IMR-90 (cell line): ENCODE measurements around the gene LHPP.

Experiments used
- BHLHE40 ChIP-seq: fragments of 150-350 bp; IDR thresholded peaks from 2 replicates; pipeline ENCODE4 v1.6.1; 2016; ENCODE audit warnings: mild to moderate bottlenecking, low read depth, low read length
- CHD1 ChIP-seq: IDR thresholded peaks from 2 replicates; pipeline ENCODE4 v1.6.1; 2012; ENCODE audit warnings: low read depth, low read length, improper control_type of control experiment
- MAZ ChIP-seq: IDR thresholded peaks from 2 replicates; pipeline ENCODE4 v1.6.1; 2012; ENCODE audit warnings: low read depth, mild to moderate bottlenecking, low read length, improper control_type of control experiment, moderate library complexity, borderline replicate concordance
- MXI1 ChIP-seq: IDR thresholded peaks from 2 replicates; pipeline ENCODE4 v1.6.1; 2012; ENCODE audit warnings: low read depth, mild to moderate bottlenecking, low read length, moderate library complexity, borderline replicate concordance
- POLR2A ChIP-seq: IDR thresholded peaks from 2 replicates; pipeline ENCODE4 v1.6.1; 2012; ENCODE audit warnings: mild to moderate bottlenecking, low read depth, low read length
- RAD21 ChIP-seq: IDR thresholded peaks from 2 replicates; pipeline ENCODE4 v1.6.1; 2012; ENCODE audit warnings: low read length, improper control_type of control experiment
- RCOR1 ChIP-seq: IDR thresholded peaks from 2 replicates; pipeline ENCODE4 v1.6.1; 2012; ENCODE audit warnings: mild to moderate bottlenecking, low read length, improper control_type of control experiment; ENCODE audit not compliant: insufficient replicate concordance
- RFX5 ChIP-seq: IDR thresholded peaks from 2 replicates; pipeline ENCODE4 v1.8.0; 2012; ENCODE audit warnings: low read depth, mild to moderate bottlenecking, low read length, moderate library complexity
- SMC3 ChIP-seq: fragments of 150-350 bp; IDR thresholded peaks from 2 replicates; pipeline ENCODE4 v1.6.1; 2016; ENCODE audit warnings: low read depth, mild to moderate bottlenecking, antibody characterized with exemption, low read length, moderate library complexity
- TF ChIP-seq, protein P1 (sequence below): conservative IDR thresholded peaks from 2 replicates; pipeline ENCODE4 v1.5.1; 2012; ENCODE audit warnings: mild to moderate bottlenecking, low read depth, low read length, improper control_type of control experiment

DNA sequence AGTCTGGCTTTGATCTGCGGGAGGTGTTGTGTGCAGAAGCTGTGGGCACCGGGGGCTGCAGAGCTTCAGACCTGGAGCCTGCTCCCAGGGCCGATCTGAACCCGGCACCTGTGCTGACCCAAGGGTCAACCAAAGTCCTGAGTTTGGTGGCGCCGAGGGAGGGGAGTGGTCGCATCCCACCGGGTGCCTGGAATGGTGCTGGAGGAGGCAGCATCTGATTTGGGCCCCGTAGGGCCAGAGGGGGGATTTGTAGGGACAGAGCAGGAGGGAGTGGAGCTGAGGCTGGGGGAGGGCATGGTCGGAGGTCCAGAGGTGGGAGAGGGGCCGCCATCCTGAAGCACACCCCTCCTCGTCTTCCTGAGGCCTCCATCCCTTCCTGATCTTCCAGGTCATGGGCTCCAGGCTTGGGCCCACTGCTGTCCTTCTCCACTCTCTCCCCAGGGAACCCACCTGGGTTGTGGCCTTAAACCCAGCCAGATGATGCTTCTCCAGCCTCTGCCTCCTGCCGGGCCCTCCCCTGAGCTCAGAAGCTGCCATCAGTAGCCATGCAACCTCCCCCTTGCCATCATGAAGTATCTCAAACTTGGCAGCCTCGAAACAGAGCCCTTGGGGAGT lies 112.9 kb downstream of the LHPP start:
- TF ChIP-seq, protein P1, sequence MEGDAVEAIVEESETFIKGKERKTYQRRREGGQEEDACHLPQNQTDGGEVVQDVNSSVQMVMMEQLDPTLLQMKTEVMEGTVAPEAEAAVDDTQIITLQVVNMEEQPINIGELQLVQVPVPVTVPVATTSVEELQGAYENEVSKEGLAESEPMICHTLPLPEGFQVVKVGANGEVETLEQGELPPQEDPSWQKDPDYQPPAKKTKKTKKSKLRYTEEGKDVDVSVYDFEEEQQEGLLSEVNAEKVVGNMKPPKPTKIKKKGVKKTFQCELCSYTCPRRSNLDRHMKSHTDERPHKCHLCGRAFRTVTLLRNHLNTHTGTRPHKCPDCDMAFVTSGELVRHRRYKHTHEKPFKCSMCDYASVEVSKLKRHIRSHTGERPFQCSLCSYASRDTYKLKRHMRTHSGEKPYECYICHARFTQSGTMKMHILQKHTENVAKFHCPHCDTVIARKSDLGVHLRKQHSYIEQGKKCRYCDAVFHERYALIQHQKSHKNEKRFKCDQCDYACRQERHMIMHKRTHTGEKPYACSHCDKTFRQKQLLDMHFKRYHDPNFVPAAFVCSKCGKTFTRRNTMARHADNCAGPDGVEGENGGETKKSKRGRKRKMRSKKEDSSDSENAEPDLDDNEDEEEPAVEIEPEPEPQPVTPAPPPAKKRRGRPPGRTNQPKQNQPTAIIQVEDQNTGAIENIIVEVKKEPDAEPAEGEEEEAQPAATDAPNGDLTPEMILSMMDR, result no peak
- TF ChIP-seq MAZ (no peak), POLR2A (no peak), MXI1 (no peak), RCOR1 (no peak), SMC3 (no peak), RAD21 (no peak), BHLHE40 (no peak), CHD1 (no peak), RFX5 (no peak)
